Duodenal mucosa (tissue), 2 donors: ENCODE data around the gene FCHO2.
A peak's percentile ranks its signal among the peaks of the same experiment; 100 is the strongest.
"Not testable (repeated sequence)": the region's sequence is repeated elsewhere in the genome, so short reads cannot be mapped to it uniquely, and the experiment has no call there.

ENCODE experiments used
- H3K27ac ChIP-seq: one replicate; pipeline ENCODE4 v1.7.0; 2013; ENCODE audit warnings: low read depth, low read length
- H3K27me3 ChIP-seq, 2 donors: one replicate each; pipeline ENCODE4 v1.7.0; 2013; ENCODE audit warnings: low read length in 2 of 2, control low read depth in 1 of 2; ENCODE audit not compliant: insufficient read depth in 2 of 2, control insufficient read depth in 1 of 2
- H3K36me3 ChIP-seq, 2 donors: one replicate each; pipeline ENCODE4 v1.7.0; 2013; ENCODE audit warnings: low read length in 2 of 2, control low read depth in 1 of 2; ENCODE audit not compliant: insufficient read depth in 2 of 2, control insufficient read depth in 1 of 2
- H3K4me1 ChIP-seq, 2 donors: one replicate each; pipeline ENCODE4 v1.7.0; 2013; ENCODE audit warnings: low read length in 2 of 2, control low read depth in 1 of 2; ENCODE audit not compliant: insufficient read depth in 2 of 2, control insufficient read depth in 1 of 2
- H3K4me3 ChIP-seq, 2 donors: one replicate each; pipeline ENCODE4 v1.7.0; 2013; ENCODE audit warnings: low read length in 2 of 2, low read depth in 1 of 2
- H3K9ac ChIP-seq, 2 donors: one replicate each; pipeline ENCODE4 v1.7.0; 2013; ENCODE audit warnings: low read length in 2 of 2, low read depth in 1 of 2
- H3K9me3 ChIP-seq, 2 donors: one replicate each; pipeline ENCODE4 v1.7.0; 2013; ENCODE audit warnings: low read length in 2 of 2, control low read depth in 1 of 2; ENCODE audit not compliant: control insufficient read depth in 1 of 2

The FCHO2 gene

DNA sequence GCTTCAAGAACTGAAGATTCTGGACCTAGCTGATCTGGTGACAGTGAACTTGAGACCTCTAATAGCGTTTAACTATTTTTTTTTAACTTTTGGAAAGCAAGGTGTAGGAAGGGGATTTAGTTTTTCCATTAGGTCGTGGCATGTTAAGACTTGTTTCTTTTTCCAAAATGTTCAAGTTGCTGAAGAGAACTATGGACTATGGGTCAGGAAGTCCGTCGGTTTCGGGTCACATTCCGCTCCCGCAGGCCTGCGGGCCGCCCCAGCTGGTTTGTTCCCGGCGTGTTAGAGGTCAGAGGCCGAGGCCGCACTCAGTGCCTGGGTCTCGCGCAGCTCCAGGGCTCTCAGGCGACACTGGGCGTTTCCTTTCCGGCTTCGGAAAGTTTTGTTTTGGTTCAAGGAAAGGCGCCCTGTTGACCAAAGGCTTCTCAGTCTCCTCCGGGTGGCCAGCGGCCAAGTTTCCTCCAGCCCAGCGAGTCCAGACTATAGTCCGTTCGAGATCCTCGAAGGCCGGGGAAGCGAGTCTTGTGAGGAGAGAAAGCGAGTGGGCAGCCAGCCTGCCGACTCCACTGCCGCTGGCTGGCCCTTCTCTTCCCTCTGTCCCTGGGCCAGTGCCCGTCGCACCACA, 586 bp upstream of the FCHO2 start:
- no peaks in the 10 kb centered on the region for H3K9me3 ChIP-seq
- H3K4me3 ChIP-seq = peak overlapping the region; percentile 85 to 86
- no peaks in the 10 kb centered on the region for H3K27me3 ChIP-seq
- H3K9ac ChIP-seq = peak overlapping the region; percentile 92 to 97
- no peaks in the 10 kb centered on the region for H3K36me3 ChIP-seq
- H3K27ac ChIP-seq = peak overlapping the region; percentile 98
- H3K4me1 ChIP-seq = peaks cover 13 to 30% of the 10 kb centered on the region in 2 donors

DNA sequence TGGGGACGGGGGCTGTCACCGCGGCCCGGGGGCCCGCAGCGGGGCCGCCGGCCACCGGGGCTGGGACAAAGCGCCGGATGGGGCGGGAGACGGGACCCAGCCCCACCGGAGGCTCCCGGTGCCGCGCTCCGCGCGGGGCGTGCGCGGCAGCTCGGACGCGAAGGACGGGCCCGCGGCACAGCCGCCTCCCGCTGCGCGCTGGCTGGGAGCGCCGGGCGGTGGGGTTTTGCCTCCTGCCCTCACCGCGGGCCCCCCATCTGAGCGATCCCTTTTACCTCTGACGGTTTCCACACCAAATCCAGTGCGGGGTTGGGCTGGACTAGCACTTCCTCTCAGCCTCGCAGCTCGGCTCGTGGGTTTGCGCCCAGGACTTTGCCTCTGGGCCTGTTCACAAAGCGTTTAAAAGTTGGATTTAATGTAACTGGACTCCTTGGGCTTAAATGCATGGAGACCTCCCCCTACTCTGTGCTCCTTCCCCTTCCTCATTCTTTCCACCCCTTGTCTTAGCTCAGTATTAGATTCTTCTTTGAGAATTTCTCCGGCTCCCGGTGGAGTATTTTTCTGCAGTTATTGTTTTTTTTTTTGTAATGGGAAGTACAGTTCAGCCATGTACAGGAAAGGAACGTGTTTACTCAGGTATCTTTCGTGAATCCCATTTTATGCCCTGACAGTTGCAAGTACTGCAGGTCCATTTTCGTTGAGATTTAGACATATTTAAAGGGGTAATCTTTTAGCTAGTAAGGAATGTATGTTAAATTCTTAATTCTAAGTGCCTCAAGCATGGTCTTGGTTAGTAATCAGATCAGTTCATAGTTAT, 691 bp downstream of the FCHO2 start:
- Histone ChIP-seq H3K4me1 (peaks cover 13 to 28% of the 10 kb centered on the region in 2 donors), H3K9ac (peak overlapping the region; percentile 84 to 92), H3K4me3 (peak overlapping the region; percentile 85 to 86), H3K36me3 (no peaks in the 10 kb centered on the region), H3K9me3 (no peaks in the 10 kb centered on the region), H3K27me3 (no peaks in the 10 kb centered on the region), H3K27ac (peak overlapping the region; percentile 98)

DNA sequence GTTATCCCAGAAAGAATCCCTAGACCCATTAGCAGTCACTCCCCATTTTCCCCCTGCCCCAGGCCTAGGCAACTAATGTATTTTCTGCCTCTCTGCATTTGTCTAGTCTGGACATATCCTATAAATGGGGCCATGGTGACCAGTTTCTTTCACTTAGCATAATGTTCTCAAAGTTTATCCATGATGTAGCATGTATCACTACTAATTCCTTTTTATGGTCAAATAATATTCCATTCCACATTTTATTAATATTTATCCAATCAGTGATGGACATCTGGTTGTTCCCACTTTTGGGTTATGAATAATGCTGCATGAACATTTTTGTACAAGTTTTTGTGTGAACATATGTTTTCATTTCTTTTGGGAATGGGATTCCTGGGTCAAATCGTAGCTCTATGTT, 1.5 kb downstream of the FCHO2 start:
- Histone ChIP-seq H3K27me3 (no peaks in the 10 kb centered on the region), H3K9ac (peak overlapping the region; percentile 84 to 92), H3K27ac (no peak overlapping the region), H3K4me3 (peak overlapping the region; percentile 85 to 86), H3K4me1 (peaks cover 13 to 20% of the 10 kb centered on the region in 2 donors), H3K9me3 (no peaks in the 10 kb centered on the region), H3K36me3 (no peaks in the 10 kb centered on the region)

DNA sequence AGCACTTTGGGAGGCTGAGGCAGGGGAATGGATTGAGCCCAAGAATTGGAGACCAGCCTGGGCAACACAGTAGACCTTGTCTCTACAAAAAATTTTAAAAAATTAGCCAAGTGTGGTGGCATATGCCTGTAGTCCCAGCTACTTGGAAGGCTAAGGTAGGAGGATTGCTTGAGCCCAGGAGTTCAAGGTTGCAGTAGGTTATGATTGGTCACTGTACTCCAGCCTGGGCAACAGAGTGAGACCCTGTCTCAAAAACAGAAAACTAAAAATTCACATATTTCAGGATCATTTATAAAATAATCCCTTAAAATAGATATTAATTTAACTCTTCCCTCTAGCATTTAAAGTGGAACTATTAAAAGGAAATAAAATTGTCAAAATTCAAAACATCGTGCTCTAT, 3.4 kb downstream of the FCHO2 start:
- no peak overlapping the region for H3K4me3 ChIP-seq
- no peak overlapping the region for H3K27ac ChIP-seq
- H3K9ac ChIP-seq = no peak overlapping the region
- H3K27me3 ChIP-seq = no peaks in the 10 kb centered on the region
- no peaks in the 10 kb centered on the region for H3K9me3 ChIP-seq
- H3K36me3 ChIP-seq = no peaks in the 10 kb centered on the region
- peaks cover 13 to 19% of the 10 kb centered on the region in 2 donors for H3K4me1 ChIP-seq

DNA sequence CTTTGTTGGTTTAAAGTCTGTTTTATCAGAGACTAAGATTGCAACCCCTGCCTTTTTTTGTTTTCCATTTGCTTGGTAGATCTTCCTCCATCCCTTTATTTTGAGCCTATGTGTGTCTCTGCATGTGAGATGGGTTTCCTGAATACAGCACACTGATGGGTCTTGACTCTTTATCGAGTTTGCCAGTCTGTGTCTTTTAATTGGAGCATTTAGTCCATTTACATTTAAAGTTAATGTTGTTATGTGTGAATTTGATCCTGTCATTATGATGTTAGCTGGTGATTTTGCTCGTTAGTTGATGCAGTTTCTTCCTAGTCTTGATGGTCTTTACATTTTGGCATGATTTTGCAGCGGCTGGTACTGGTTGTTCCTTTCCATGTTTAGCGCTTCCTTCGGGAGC, 18.6 kb downstream of the FCHO2 start:
- H3K9ac ChIP-seq, H3K27ac ChIP-seq, H3K4me3 ChIP-seq, H3K4me1 ChIP-seq, H3K27me3 ChIP-seq, H3K36me3 ChIP-seq, H3K9me3 ChIP-seq: not testable (repeated sequence)

DNA sequence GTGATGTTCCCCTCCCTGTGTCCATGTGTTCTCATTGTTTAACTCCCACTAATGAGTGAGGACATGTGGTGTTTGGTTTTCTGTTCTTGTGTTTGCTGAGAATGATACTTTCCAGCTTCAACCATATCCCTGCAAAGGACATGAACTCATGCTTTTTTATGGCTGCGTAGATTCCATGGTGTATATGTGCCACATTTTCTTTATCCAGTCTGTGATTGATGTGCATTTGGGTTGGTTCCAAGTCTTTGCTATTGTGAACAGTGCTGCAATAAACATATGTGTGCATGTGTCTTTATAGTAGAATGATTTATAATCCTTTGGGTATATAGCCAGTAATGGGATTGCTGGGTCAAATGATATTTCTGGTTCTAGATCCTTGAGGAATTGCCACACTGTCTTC, 21.0 kb downstream of the FCHO2 start:
- H3K36me3 ChIP-seq, H3K9me3 ChIP-seq, H3K4me1 ChIP-seq, H3K27me3 ChIP-seq, H3K4me3 ChIP-seq, H3K9ac ChIP-seq, H3K27ac ChIP-seq: not testable (repeated sequence)

DNA sequence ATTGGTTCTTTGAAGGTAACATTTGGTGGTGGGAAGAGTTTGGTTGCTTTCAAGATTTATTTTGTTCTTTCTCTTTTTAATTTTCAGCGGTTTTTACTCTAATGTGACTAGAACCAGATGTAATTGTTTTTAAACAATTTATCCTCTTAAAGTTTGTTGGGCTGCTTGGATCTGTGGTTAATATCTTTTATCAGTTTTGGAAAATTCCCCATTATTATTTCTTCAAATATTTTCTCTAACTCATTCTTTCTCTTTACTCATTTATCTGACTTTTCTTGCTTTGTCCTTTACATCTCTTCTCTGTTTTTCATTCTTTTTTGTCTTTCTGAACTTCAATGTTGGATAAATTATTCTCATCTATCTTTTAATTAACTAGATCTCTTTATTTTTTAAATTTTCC, 29.9 kb downstream of the FCHO2 start:
- Histone ChIP-seq H3K27ac (no peak overlapping the region), H3K9me3 (no peaks in the 10 kb centered on the region), H3K4me1 (no peaks in the 10 kb centered on the region), H3K27me3 (no peaks in the 10 kb centered on the region), H3K36me3 (peaks cover 0 to 3% of the 10 kb centered on the region in 2 donors), H3K9ac (no peak overlapping the region), H3K4me3 (no peak overlapping the region)

DNA sequence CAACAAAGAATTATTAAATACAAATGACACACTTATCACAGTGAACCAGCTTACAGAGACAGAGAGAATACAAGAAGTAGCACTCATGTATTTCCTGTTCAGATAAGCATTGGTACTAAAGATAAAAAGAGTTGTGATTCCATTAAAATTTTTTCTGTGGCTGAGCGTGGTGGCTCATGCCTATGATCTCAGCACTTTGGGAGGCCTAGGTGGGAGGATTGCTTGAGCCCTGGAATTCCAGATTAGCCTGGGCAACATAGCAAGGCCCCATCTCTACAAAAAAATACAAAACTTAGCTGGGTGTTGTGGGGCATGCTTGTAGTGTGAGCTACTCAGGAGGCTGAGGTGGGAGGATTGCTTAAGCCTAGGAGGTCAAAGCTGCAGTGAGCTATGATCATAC, 32.9 kb downstream of the FCHO2 start:
- Histone ChIP-seq H3K4me1 (no peaks in the 10 kb centered on the region), H3K9ac (no peak overlapping the region), H3K4me3 (no peak overlapping the region), H3K27ac (no peak overlapping the region), H3K9me3 (no peaks in the 10 kb centered on the region), H3K36me3 (peaks cover 4 to 22% of the 10 kb centered on the region in 2 donors), H3K27me3 (no peaks in the 10 kb centered on the region)

DNA sequence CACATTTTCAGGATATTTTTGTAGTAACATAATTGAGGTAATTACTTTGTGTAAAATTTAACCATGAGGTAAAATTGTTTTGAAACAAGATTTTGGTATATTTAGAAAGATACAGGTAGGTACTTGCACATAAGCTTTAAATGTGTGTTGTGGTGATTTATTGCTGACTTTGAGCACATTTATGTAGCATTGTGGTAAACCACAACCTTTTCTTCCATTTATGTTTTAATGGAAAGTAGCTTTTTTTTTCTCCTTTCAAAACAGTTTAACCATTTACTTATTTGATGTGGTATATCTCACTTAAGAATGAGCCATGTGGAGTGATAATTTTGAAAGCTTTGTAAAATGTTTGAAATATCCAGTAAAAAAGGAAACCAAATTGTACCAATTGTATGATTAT, 35.6 kb downstream of the FCHO2 start:
- no peak overlapping the region for H3K9ac ChIP-seq
- peaks cover 0 to 3% of the 10 kb centered on the region in 2 donors for H3K9me3 ChIP-seq
- H3K27ac ChIP-seq = no peak overlapping the region
- no peaks in the 10 kb centered on the region for H3K27me3 ChIP-seq
- H3K36me3 ChIP-seq = peaks cover 4 to 23% of the 10 kb centered on the region in 2 donors
- H3K4me1 ChIP-seq = no peaks in the 10 kb centered on the region
- H3K4me3 ChIP-seq = no peak overlapping the region

DNA sequence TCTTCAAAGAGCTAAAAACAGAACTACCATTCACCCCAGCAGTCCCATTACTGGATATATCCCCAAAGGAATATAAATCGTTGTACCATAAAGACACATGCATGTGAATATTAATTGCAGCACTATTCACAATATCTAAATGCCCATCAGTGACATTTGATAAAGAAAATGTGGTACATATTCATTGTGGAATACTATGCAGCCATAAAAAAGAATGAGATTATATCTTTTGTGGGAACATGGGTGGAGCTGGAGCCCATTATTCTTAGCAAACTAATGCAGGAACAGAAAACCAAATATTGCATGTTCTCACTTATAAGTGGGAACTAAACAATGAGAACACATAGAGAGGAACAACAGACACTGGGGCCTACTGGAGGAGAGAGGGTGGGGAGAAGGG, 38.7 kb downstream of the FCHO2 start:
- Histone ChIP-seq H3K9me3 (peaks cover 0 to 3% of the 10 kb centered on the region in 2 donors), H3K27ac (no peak overlapping the region), H3K9ac (no peak overlapping the region), H3K4me1 (no peaks in the 10 kb centered on the region), H3K36me3 (peaks cover 10 to 30% of the 10 kb centered on the region in 2 donors), H3K4me3 (no peak overlapping the region), H3K27me3 (no peaks in the 10 kb centered on the region)
